ENCODE results near the gene AMBP. TPM values are rescaled to one million over a fixed set of nuclear protein-coding genes. Genes with fewer than 3 reads are reported as not detected.

Gene AMBP
- total RNA-seq, 1 donor from 2014 or later, result 0.40 TPM

DNA sequence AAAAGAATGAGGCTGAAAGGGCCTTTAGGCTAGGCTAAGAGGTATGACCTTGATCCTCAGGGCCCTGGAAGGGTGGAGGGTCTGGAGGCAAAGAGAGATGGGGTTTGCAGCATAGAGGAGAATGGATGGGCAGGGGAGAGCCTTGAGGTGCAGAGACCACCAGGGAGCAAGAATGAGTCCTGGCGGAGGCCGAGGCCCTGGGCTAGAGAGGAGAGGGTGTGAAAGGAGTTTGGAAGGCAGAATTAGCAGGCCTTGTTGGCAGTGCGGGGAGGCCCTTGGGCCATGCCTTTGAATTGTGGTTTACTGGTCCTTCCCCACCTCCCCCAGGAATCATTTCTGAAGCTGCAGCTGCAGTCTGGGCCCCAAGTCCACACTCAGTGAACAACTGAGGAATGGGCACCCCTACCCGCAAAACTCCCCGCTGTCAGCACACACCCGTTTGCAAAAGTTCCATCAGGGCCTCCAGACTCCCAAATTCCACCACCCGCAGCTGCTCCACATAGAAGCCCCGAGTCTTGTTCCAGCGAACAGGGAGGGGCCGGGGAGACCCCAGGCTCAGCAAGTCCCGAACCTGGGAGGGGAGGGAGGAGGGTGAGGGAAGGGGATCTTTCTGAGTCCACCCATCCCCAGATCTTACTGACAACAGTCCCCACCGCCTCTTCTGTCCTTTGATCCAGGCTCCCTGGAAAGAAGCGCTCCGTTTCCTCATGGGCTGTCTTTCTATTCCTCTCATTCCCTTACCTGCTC is 18.9 kb upstream of the AMBP start:
- Mint-ChIP-seq H3K4me1 (peaks cover 9% of the 10 kb centered on the region), H3K27ac (ENCODE audit: unreplicated experiment) (no peak overlapping the region), H3K9me3 (peaks cover 6% of the 10 kb centered on the region), H3K36me3 (ENCODE audit: low read depth) (peaks cover 4% of the 10 kb centered on the region), H3K4me3 (peak overlapping the region; percentile 47), H3K27me3 (ENCODE audit: low read depth) (peaks cover 70% of the 10 kb centered on the region)
- TF ChIP-seq CTCF (conservative IDR thresholded peaks at IDR 0.05), result no peak
- DNase-seq (ENCODE audit: low read depth, low spot score), result no peak

DNA sequence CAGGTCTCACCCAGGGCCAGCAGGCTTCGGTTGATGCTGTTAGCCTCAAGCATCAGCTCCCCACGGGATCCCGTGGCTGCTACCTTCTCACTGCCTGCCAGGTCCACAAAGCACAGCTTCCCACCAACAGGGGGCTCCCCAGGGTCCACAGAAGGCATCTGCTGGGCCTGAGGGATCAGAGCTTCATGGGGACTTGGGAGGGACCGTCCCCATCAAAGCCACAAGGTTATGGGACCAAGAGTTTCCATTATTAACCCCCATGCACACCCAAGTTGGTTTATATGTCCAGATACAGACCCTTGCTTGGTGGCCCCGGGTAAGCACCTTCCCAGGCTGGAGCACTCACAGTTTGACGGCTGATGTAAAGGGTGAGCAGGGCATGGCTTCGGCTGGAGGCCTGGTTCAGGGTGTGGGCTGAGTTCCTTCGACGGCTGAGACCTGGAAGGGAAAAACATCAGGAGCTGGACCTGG is 18.0 kb upstream of the AMBP start:
- Mint-ChIP-seq H3K36me3 (ENCODE audit: low read depth) (no peaks in the 10 kb centered on the region), H3K4me1 (peaks cover 9% of the 10 kb centered on the region), H3K27me3 (ENCODE audit: low read depth) (peaks cover 60% of the 10 kb centered on the region), H3K9me3 (no peaks in the 10 kb centered on the region), H3K4me3 (no peak overlapping the region), H3K27ac (ENCODE audit: unreplicated experiment) (no peak overlapping the region)
- no peak for DNase-seq (ENCODE audit: low read depth, low spot score)
- peak; percentile 28 for TF ChIP-seq CTCF (conservative IDR thresholded peaks at IDR 0.05)

DNA sequence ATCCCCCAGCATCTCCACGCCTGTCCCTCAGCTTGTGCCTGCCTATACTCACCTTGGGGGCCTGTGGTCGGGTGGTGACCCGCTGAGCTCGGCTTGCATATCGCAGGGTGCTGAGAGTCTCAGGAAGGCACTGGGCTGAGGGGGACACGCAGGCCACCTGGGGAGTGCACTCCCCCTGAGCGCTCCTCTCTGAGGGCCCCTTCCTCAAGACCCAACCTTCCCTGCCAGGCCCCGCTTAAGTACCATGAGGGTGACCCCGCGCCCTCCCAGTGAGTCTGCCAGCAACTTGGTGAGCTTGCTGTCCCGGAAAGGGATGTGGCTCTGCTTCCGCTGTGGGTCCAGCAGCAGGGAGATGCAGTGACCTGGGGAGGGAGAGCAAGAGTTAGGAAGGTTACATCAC is 16.9 kb upstream of the AMBP start:
- H3K27ac Mint-ChIP-seq (ENCODE audit: unreplicated experiment), result no peak overlapping the region
- DNase-seq (ENCODE audit: low read depth, low spot score), result no peak
- TF ChIP-seq CTCF (conservative IDR thresholded peaks at IDR 0.05), result no peak
- H3K4me1 Mint-ChIP-seq, result peaks cover 9% of the 10 kb centered on the region
- peaks cover 49% of the 10 kb centered on the region for H3K27me3 Mint-ChIP-seq (ENCODE audit: low read depth)
- H3K4me3 Mint-ChIP-seq, result no peak overlapping the region
- no peaks in the 10 kb centered on the region for H3K9me3 Mint-ChIP-seq
- no peaks in the 10 kb centered on the region for H3K36me3 Mint-ChIP-seq (ENCODE audit: low read depth)

DNA sequence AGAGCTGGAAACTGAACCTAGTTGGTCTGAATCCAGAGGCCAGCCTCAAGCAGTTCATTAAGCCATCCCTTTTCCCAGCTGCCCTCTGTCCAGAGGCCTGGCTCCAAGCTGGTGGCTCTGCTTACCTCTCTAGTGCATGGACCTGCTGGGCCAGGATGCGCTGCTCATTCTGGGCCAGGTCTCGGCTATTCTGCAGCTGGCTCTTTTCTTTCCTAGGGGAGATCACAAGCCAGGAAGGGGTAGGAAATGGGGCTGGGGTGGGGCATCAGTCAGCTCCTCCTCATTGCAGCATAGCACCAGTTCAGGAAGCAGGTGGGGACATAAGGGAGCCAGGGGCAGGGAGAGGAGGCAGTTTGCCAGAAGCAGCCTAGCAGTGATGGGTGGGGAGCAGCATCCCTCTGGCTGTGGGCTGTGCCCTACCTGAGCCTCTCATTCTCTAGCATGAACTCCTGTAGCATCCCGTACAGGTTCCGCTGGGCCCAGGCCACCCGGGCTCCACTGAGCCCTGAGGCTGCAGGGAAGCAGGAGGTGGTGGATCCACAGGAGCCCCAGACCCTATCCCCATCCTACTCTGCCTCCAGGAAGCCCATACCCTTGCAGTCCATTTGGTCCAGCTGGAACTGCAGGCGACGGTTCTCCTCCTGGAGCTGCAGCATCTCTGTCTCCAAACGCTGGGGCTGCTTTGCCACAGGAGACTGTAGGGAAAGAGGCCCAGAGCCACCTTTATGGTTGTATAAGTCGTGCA is 15.8 kb upstream of the AMBP start:
- no peak overlapping the region for H3K27ac Mint-ChIP-seq (ENCODE audit: unreplicated experiment)
- H3K27me3 Mint-ChIP-seq (ENCODE audit: low read depth), result peaks cover 39% of the 10 kb centered on the region
- no peak for TF ChIP-seq CTCF (conservative IDR thresholded peaks at IDR 0.05)
- H3K9me3 Mint-ChIP-seq, result no peaks in the 10 kb centered on the region
- H3K4me3 Mint-ChIP-seq, result no peak overlapping the region
- H3K4me1 Mint-ChIP-seq, result peaks cover 5% of the 10 kb centered on the region
- DNase-seq (ENCODE audit: low read depth, low spot score), result no peak
- H3K36me3 Mint-ChIP-seq (ENCODE audit: low read depth), result no peaks in the 10 kb centered on the region

GRCh38 chr9:114093031-114093471 is 15.0 kb upstream of the AMBP start:
- Mint-ChIP-seq H3K27ac (ENCODE audit: unreplicated experiment) (no peak overlapping the region), H3K4me1 (peaks cover 4% of the 10 kb centered on the region), H3K9me3 (no peaks in the 10 kb centered on the region), H3K36me3 (ENCODE audit: low read depth) (no peaks in the 10 kb centered on the region), H3K4me3 (no peak overlapping the region), H3K27me3 (ENCODE audit: low read depth) (peaks cover 35% of the 10 kb centered on the region)
- no peak for TF ChIP-seq CTCF (conservative IDR thresholded peaks at IDR 0.05)
- DNase-seq (ENCODE audit: low read depth, low spot score), result no peak

All from neural crest cell (in vitro differentiated cells).